K562 (cell line): ENCODE measurements around the gene RNF11. TPM values are rescaled to one million over a fixed set of nuclear protein-coding genes. Genes with fewer than 3 reads are reported as not detected.
A peak's percentile ranks its signal among the peaks of the same experiment; 100 is the strongest.

Source experiments
- CBFB ChIP-seq: sonication (generic); formaldehyde crosslinking; IDR thresholded peaks from 2 replicates; pipeline ENCODE4 v1.4.0; 2020; ENCODE audit warnings: mild to moderate bottlenecking, missing genetic modification reagents
- HMGN3 ChIP-seq: IDR thresholded peaks from 2 replicates; pipeline ENCODE4 v1.6.1; 2011; ENCODE audit warnings: borderline replicate concordance, low read depth, mild to moderate bottlenecking, mixed read lengths, low read length; ENCODE audit not compliant: insufficient read length; ENCODE audit errors: extremely low read depth
- KLF16 ChIP-seq: IDR thresholded peaks from 2 replicates; pipeline ENCODE4 v1.6.1; 2016; ENCODE audit warnings: antibody characterized with exemption
- L3MBTL2 ChIP-seq: fragments of 450-650 bp; IDR thresholded peaks from 2 replicates; pipeline ENCODE4 v1.6.1; 2016; ENCODE audit warnings: mild to moderate bottlenecking, moderate library complexity
- MECOM ChIP-seq: fragments of 250-450 bp; sonication (Bioruptor Pico); IDR thresholded peaks from 2 replicates; pipeline ENCODE4 v1.8.0; 2022; ENCODE audit warnings: inconsistent platforms
- MIER1 ChIP-seq: fragments of 450-650 bp; IDR thresholded peaks from 2 replicates; pipeline ENCODE4 v1.6.1; 2016; ENCODE audit warnings: antibody characterized with exemption, mild to moderate bottlenecking, low read depth
- PHF21A ChIP-seq: fragments of 450-650 bp; IDR thresholded peaks from 2 replicates; pipeline ENCODE4 v1.6.1; 2017; ENCODE audit warnings: low read depth, borderline replicate concordance
- POU5F1 ChIP-seq: fragments of 150-350 bp; IDR thresholded peaks from 2 replicates; pipeline ENCODE4 v1.6.1; 2014; ENCODE audit warnings: borderline replicate concordance, low read length, low read depth, mild to moderate bottlenecking; ENCODE audit not compliant: partially characterized antibody
- TCF3 ChIP-seq: sonication (generic); formaldehyde crosslinking; IDR thresholded peaks from 2 replicates; pipeline ENCODE4 v1.4.0; 2020; ENCODE audit warnings: mild to moderate bottlenecking, missing genetic modification reagents
- ZBTB7A ChIP-seq: IDR thresholded peaks from 2 replicates; pipeline ENCODE4 v1.6.1; 2011; ENCODE audit warnings: low read depth, mild to moderate bottlenecking, low read length, moderate library complexity, borderline replicate concordance; ENCODE audit not compliant: control insufficient read depth
- ZNF282 ChIP-seq: sonication (generic); formaldehyde crosslinking; IDR thresholded peaks from 2 replicates; pipeline ENCODE4 v1.8.1; 2023; ENCODE audit warnings: missing genetic modification reagents
- ZNF311 ChIP-seq: fragments of 250-450 bp; sonication (Bioruptor Pico); IDR thresholded peaks from 2 replicates; pipeline ENCODE4 v1.4.0; 2020; ENCODE audit warnings: mild to moderate bottlenecking, moderate library complexity
- ZNF445 ChIP-seq: fragments of 250-450 bp; sonication (Bioruptor Pico); IDR thresholded peaks from 2 replicates; pipeline ENCODE4 v1.4.0; 2020; ENCODE audit warnings: low read depth, mild to moderate bottlenecking, moderate library complexity
- polyA plus RNA-seq, 8 experiments: library from polyadenylated mRNA; depleted of rRNA in 4 of 8; stranded (reverse) in 5 of 8; unstranded in 3 of 8; fragments of >200 nt; fragmentation: Nextera tagmentation in 2 of 8; fragmentation: Illumina TruSeq in 1 of 8; extraction: Ambion mirVana in 2 of 8; extraction: Trizol in 1 of 8; gene quantifications; 2 replicates each; pipeline versions ENCODE4 v1.2.1 to v1.2.3, GENCODE V29; 2011 to 2014; ENCODE audit warnings: inconsistent platforms in 1 of 8, missing spikeins in 1 of 8
- total RNA-seq, 7 experiments: library from RNA; depleted of rRNA in 6 of 7; stranded (reverse); fragments of >200 nt in 6 of 7; fragmentation: Illumina TruSeq in 2 of 7; extraction: Trizol in 2 of 7; gene quantifications; 2 replicates each; pipeline versions ENCODE4 v1.2.1 to v1.2.3, GENCODE V29; 2011 to 2021; ENCODE audit warnings: low replicate concordance in 1 of 7
- TF ChIP-seq, protein P1 (sequence below): sonication (generic); formaldehyde crosslinking; IDR thresholded peaks from 2 replicates; pipeline ENCODE4 v1.8.1; 2022; ENCODE audit warnings: missing genetic modification reagents
- TF ChIP-seq, protein P2 (sequence below): fragments of 250-450 bp; sonication (Bioruptor Pico); IDR thresholded peaks from 2 replicates; pipeline ENCODE4 v1.4.0; 2020
- TF ChIP-seq, protein P3 (sequence below): fragments of 250-450 bp; sonication (Bioruptor Pico); IDR thresholded peaks from 2 replicates; pipeline ENCODE4 v1.9.0; 2021; ENCODE audit warnings: mild to moderate bottlenecking
- TF ChIP-seq, protein P4 (sequence below): sonication (generic); formaldehyde crosslinking; IDR thresholded peaks from 2 replicates; pipeline ENCODE4 v1.8.1; 2023; ENCODE audit warnings: mild to moderate bottlenecking, missing genetic modification reagents

Gene RNF11
- total and polyA plus RNA-seq, 9 of the 15 experiments (the other 6 are each of a cell fraction or from before 2014, with no cell fraction given), result 5.7 to 34.3 (median 23.1) TPM

DNA sequence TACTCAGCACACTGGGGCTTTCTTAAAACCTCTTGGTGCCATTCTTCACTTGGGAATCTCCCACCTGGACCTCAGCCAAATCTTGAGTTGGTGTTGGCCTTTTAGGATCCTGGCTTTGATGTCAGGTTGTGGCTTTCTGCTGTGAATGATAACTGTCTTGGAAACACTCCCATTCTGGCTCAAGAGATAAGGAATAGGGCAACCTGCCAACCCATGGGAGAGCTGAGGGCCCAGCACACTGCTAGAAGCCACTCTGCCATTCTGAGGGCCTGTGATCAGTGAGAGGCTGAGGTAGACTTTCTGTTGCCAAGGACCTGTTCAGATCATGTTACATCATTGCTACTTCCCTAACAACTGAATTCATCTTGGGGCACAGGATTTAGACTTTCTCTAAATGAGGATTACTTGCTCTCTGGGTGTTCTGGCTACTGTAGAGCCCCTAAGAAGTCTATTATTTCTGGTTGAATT is 48.4 kb downstream of the RNF11 start (continued):
- TF ChIP-seq KLF16 (peak; percentile 98), POU5F1 (no peak), PHF21A (0 out of 2 replicates have a peak, but pooled peaks have one; percentile 71), MIER1 (no peak), TCF3 (CRISPR knock-in tag) (peak; percentile 99), ZNF311 (no peak), ZNF445 (CRISPR knock-in tag) (no peak), L3MBTL2 (no peak; the same call in 1 of the 2 replicates), ZNF282 (CRISPR knock-in tag) (no peak), HMGN3 (peak; percentile 99), CBFB (peak; percentile 76; the same call in 1 of the 2 replicates), MECOM (no peak), ZBTB7A (no peak)
- TF ChIP-seq, protein P1, sequence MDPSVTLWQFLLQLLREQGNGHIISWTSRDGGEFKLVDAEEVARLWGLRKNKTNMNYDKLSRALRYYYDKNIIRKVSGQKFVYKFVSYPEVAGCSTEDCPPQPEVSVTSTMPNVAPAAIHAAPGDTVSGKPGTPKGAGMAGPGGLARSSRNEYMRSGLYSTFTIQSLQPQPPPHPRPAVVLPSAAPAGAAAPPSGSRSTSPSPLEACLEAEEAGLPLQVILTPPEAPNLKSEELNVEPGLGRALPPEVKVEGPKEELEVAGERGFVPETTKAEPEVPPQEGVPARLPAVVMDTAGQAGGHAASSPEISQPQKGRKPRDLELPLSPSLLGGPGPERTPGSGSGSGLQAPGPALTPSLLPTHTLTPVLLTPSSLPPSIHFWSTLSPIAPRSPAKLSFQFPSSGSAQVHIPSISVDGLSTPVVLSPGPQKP, result no peak
- TF ChIP-seq, protein P2, sequence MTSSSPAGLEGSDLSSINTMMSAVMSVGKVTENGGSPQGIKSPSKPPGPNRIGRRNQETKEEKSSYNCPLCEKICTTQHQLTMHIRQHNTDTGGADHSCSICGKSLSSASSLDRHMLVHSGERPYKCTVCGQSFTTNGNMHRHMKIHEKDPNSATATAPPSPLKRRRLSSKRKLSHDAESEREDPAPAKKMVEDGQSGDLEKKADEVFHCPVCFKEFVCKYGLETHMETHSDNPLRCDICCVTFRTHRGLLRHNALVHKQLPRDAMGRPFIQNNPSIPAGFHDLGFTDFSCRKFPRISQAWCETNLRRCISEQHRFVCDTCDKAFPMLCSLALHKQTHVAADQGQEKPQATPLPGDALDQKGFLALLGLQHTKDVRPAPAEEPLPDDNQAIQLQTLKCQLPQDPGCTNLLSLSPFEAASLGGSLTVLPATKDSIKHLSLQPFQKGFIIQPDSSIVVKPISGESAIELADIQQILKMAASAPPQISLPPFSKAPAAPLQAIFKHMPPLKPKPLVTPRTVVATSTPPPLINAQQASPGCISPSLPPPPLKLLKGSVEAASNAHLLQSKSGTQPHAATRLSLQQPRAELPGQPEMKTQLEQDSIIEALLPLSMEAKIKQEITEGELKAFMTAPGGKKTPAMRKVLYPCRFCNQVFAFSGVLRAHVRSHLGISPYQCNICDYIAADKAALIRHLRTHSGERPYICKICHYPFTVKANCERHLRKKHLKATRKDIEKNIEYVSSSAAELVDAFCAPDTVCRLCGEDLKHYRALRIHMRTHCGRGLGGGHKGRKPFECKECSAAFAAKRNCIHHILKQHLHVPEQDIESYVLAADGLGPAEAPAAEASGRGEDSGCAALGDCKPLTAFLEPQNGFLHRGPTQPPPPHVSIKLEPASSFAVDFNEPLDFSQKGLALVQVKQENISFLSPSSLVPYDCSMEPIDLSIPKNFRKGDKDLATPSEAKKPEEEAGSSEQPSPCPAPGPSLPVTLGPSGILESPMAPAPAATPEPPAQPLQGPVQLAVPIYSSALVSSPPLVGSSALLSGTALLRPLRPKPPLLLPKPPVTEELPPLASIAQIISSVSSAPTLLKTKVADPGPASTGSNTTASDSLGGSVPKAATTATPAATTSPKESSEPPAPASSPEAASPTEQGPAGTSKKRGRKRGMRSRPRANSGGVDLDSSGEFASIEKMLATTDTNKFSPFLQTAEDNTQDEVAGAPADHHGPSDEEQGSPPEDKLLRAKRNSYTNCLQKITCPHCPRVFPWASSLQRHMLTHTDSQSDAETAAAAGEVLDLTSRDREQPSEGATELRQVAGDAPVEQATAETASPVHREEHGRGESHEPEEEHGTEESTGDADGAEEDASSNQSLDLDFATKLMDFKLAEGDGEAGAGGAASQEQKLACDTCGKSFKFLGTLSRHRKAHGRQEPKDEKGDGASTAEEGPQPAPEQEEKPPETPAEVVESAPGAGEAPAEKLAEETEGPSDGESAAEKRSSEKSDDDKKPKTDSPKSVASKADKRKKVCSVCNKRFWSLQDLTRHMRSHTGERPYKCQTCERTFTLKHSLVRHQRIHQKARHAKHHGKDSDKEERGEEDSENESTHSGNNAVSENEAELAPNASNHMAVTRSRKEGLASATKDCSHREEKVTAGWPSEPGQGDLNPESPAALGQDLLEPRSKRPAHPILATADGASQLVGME (CRISPR knock-in tag), result peak; percentile 95
- TF ChIP-seq, protein P3, sequence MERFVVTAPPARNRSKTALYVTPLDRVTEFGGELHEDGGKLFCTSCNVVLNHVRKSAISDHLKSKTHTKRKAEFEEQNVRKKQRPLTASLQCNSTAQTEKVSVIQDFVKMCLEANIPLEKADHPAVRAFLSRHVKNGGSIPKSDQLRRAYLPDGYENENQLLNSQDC, result no peak
- TF ChIP-seq, protein P4, sequence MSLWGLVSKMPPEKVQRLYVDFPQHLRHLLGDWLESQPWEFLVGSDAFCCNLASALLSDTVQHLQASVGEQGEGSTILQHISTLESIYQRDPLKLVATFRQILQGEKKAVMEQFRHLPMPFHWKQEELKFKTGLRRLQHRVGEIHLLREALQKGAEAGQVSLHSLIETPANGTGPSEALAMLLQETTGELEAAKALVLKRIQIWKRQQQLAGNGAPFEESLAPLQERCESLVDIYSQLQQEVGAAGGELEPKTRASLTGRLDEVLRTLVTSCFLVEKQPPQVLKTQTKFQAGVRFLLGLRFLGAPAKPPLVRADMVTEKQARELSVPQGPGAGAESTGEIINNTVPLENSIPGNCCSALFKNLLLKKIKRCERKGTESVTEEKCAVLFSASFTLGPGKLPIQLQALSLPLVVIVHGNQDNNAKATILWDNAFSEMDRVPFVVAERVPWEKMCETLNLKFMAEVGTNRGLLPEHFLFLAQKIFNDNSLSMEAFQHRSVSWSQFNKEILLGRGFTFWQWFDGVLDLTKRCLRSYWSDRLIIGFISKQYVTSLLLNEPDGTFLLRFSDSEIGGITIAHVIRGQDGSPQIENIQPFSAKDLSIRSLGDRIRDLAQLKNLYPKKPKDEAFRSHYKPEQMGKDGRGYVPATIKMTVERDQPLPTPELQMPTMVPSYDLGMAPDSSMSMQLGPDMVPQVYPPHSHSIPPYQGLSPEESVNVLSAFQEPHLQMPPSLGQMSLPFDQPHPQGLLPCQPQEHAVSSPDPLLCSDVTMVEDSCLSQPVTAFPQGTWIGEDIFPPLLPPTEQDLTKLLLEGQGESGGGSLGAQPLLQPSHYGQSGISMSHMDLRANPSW (CRISPR knock-in tag), result no peak; the same call in 1 of the 2 replicates
